Mesendoderm (in vitro differentiated cells): ENCODE results near the gene SP110.
"Not testable (repeated sequence)": the region's sequence is repeated elsewhere in the genome, so short reads cannot be mapped to it uniquely, and the experiment has no call there.

Experiments used
- DNase-seq: peaks from one replicate; pipeline ENCODE4 v3.0.0; 2013
- H2AK5ac ChIP-seq: 2 replicates; pipeline ENCODE4 v1.6.1; 2013; ENCODE audit warnings: low read length, inconsistent platforms
- H2BK120ac ChIP-seq: 2 replicates; pipeline ENCODE4 v1.6.1; 2013; ENCODE audit warnings: low read depth, mild to moderate bottlenecking, low read length, moderate library complexity, mixed read lengths
- H2BK15ac ChIP-seq: replicated peaks from 2 replicates; pipeline ENCODE4 v1.6.1; 2013; ENCODE audit warnings: low read depth, mild to moderate bottlenecking, moderate library complexity
- H2BK5ac ChIP-seq: 2 replicates; pipeline ENCODE4 v1.6.1; 2013; ENCODE audit warnings: low read length, inconsistent platforms
- H3K18ac ChIP-seq: 2 replicates; pipeline ENCODE4 v1.6.1; 2013; ENCODE audit warnings: mild to moderate bottlenecking, low read length, mixed read lengths
- H3K23ac ChIP-seq: one replicate; pipeline ENCODE4 v1.6.1; 2013; ENCODE audit warnings: low read length
- H3K27ac ChIP-seq: 2 replicates; pipeline ENCODE4 v1.5.1; 2013; ENCODE audit warnings: low read depth, mild to moderate bottlenecking, inconsistent platforms, low read length, moderate library complexity
- H3K27me3 ChIP-seq: 2 replicates; pipeline ENCODE4 v1.6.1; 2013; ENCODE audit warnings: low read length, control low read depth, mild to moderate bottlenecking, inconsistent platforms; ENCODE audit not compliant: insufficient read depth, poor library complexity
- H3K36me3 ChIP-seq: 2 replicates; pipeline ENCODE4 v1.6.1; 2013; ENCODE audit warnings: low read length, inconsistent platforms; ENCODE audit not compliant: control insufficient read depth, insufficient read depth
- H3K4ac ChIP-seq: one replicate; pipeline ENCODE4 v1.6.1; 2013; ENCODE audit warnings: low read depth, mild to moderate bottlenecking, low read length, moderate library complexity
- H3K4me1 ChIP-seq: 2 replicates; pipeline ENCODE4 v1.6.1; 2013; ENCODE audit warnings: low read depth, low read length, inconsistent platforms; ENCODE audit not compliant: control insufficient read depth
- H3K4me2 ChIP-seq: 2 replicates; pipeline ENCODE4 v1.6.1; 2013; ENCODE audit warnings: low read length
- H3K4me3 ChIP-seq: 2 replicates; pipeline ENCODE4 v1.5.1; 2013; ENCODE audit warnings: mild to moderate bottlenecking, low read length
- H3K56ac ChIP-seq: one replicate; pipeline ENCODE4 v1.6.1; 2013; ENCODE audit warnings: low read length
- H3K79me1 ChIP-seq: 2 replicates; pipeline ENCODE4 v1.6.1; 2013; ENCODE audit warnings: low read length, inconsistent platforms
- H3K79me2 ChIP-seq: 2 replicates; pipeline ENCODE4 v1.6.1; 2013; ENCODE audit warnings: mild to moderate bottlenecking, low read length; ENCODE audit not compliant: control insufficient read depth, insufficient read depth
- H3K9ac ChIP-seq: 2 replicates; pipeline ENCODE4 v1.6.1; 2013; ENCODE audit warnings: low read length, inconsistent platforms
- H4K5ac ChIP-seq: one replicate; pipeline ENCODE4 v1.6.1; 2013; ENCODE audit warnings: low read length
- H4K8ac ChIP-seq: one replicate; pipeline ENCODE4 v1.6.1; 2013; ENCODE audit warnings: low read depth, mild to moderate bottlenecking, control low read depth, low read length, moderate library complexity
- WGBS: extraction: QIAGEN DNeasy Blood & Tissue Kit; methylation state at CpG from one replicate; pipeline ENCODE4 v1.1.7; 2013; ENCODE audit warnings: low lambda C conversion rate, missing lambda C conversion rate; ENCODE audit not compliant: insufficient coverage; ENCODE audit errors: extremely low coverage; 5-methylcytosine and 5-hydroxymethylcytosine counted together

SP110 gene

GRCh38 chr2:230119827-230120226 is 100.0 kb downstream of the SP110 start:
- no CpG with 5 or more reads among the region's 1 CpG for WGBS
- not testable (repeated sequence) for H2BK15ac ChIP-seq, H3K27me3 ChIP-seq, H2AK5ac ChIP-seq, DNase-seq, H3K4me3 ChIP-seq, H3K4me1 ChIP-seq, H3K27ac ChIP-seq, H3K4me2 ChIP-seq, H2BK5ac ChIP-seq, H2BK120ac ChIP-seq, H3K9ac ChIP-seq, H3K36me3 ChIP-seq, H3K79me2 ChIP-seq, H3K56ac ChIP-seq, H3K18ac ChIP-seq, H3K4ac ChIP-seq, H4K5ac ChIP-seq, H3K23ac ChIP-seq, H3K79me1 ChIP-seq, H4K8ac ChIP-seq
